HG02571 (cell line): Measurements from ENCODE around the gene CMSS1.

ENCODE experiments used
- ATAC-seq: cut with Tn5 transposase; IDR thresholded peaks from one replicate; pipeline ENCODE4 v1.9.1; 2021; ENCODE audit warnings: mild to moderate bottlenecking, moderate library complexity; ENCODE audit not compliant: unreplicated experiment

CMSS1 gene

DNA sequence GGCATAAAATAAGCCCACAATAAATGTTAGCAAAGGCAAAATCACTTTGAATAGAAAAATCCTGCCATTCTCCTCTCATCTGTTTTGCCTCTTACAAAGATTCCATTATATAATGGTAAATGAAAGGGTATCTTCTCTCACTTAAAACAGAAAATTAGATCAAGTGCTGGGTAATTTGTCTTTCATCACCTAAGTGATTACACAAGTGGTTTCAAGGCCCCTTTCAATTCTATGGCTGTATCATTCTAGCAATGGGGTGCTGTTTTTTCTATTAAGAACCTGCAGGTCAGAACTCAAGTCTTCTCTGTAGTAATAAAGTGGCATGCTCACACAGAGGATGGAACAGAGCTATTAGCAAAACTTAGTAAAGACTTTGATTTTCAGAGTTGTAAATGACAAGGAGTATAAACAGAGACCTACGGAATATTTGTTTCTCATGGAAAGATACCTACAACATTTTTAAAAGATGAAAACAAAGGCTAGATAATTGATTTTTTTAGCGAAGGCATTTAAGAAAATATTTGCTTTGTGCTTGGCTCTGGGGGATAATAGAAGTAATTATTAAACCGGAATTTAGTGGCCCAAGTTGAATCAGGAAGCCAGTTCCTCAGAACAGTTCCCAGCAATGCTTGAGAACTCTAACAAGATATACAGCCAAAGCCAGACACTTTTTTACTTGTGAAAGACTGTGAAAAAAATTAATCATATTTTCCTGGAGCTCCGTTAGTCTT is 137.4 kb downstream of the CMSS1 start:
- no peak for ATAC-seq

DNA sequence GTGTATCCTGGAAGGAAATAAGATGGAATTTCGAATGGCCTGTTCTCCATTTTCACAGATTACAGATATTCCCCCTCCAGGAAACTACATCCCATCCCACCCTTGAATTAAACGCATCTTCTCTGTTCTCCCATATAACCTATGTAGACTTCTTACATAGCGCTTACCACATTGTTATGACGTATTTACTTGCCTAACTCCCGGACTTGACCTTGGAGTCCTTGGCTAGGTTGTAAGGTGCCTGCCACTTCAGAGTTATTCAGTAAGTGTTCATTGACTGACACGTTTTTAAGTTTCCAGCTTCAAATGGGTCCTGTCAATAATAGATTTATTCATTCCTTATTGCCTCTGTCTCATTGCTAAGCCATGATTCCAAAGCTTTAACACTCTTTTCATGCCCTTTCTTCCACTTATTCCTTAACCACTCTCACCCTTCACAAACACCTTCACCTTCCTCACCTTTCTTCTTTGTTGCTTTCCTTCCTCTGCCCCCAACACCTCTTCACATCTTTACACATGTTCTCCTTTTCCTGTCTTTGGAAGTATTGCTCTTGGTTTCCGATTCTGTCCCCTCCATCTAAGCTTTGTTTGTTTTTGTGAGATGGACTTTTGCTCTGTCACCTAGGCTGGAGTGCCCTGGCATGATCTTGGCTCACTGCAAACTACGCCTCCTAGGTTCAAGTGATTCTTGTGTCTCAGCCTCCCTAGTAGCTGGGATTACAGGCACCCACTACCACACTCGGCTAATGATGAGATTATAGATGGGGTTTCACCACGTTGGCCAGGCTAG is 138.3 kb downstream of the CMSS1 start:
- no peak for ATAC-seq

DNA sequence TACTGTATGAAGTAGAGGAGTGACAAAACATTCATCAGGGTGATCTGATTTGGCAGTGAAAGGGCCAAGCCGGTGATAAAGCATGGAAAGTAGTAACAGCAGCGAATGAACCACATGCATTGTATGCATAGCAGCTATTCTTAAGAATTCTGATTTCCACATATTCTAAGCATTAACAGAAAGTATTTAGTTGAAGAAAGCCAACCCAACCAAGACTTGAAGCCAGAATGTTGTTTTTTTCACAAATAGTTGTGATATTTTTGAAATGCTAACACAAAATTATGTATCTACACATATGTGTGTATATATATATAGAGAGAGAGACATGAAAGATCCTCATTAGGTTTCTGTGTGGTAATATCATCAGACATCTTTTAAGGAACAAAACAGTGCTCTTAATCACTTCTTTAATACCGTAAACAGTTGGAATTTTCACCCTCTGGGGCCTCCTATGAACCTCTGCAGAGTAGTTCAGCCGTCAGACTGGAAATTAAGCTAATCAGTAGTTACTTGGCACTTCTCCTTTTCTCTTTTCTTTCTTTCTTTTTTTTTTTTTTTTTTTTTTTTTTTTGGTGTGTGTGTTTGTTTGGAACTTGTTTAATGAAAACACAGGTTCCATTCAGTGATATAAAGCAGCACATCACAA is 139.6 kb downstream of the CMSS1 start:
- no peak for ATAC-seq

DNA sequence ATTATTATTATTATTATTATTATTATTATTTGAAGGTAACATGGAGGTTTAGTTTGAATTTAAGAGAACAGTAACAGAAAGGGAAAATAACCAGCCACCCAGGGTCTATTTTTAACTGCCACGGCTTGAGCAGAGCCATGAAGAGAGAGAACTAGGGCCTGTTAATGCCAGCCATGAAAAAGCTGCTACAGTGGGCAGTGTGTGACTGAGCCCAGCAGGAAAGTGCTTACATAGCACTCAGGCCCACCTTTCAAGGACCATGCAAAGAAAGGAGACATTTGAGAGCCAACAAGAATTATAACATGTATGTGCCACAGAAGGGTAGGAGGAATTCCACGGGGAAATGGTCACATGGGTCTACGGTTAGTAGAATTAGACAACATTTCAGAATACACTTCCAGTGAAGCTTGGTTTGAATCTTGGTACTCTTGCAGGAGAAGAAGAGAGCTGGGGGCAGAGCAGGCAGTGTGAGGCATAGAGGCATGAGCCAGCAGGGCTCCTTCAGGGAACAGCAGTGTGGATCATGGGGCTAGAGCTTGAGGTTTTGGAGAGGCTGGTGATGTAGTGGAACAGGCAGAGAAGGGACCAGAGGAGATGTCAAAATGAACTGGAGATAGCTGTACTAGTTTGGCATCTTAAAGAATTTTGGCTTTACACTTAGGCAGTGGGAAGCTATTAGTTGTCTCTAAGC is 140.7 kb downstream of the CMSS1 start:
- no peak for ATAC-seq

DNA sequence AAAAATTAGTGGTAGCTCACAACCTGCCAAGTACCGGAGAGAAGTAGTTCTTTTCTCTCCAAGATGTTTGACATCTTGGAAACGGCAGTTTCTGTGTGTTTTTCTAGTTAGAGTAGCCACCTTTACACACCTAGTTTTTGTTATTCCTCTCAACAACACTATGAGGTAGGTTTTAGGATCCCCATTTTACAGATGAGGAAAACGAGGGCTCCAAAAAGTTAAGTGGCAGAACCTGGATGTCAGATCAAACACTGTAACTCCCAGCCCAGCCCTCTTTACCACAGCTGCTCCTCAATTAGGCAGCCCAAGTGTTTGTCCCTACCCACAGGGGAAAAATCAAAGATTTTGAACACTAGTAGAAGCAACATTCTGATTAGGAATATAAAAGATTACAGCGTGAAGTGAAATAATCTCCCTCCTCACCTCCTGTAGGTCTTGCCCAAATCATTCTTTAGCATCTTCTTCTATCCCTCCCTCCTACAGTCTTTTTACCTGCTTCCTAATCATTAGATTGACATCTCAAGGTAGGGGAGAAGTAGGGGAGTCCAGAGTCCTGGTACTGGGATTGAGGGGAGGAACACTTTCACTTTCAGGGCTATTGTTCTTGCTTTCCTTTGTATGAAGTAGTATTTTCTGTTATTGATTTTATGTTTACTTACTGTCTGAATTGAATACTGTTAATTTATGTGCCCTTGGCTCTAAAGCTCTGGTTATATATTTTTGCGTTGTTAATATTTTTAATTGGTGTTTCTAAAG is 142.6 kb downstream of the CMSS1 start:
- no peak for ATAC-seq

DNA sequence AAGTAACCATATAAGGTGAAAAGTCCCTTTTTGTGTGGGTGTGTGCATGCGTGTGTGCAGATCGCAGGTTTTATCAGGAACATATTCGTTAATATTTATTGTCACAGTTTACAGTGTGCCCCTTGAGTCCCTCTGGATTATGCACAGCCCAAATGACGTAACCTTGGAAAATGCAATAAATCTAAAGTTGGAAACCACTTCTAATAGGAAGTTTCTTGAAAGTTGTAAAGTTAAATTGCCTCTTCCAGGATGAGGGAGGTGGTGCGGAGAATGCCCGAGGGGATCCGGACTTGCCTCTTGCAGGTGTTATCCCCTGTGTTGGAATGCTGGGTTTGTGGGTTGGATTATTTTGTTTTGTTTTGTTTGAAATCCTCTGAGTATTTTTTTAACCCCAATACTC is 143.3 kb downstream of the CMSS1 start:
- no peak for ATAC-seq

DNA sequence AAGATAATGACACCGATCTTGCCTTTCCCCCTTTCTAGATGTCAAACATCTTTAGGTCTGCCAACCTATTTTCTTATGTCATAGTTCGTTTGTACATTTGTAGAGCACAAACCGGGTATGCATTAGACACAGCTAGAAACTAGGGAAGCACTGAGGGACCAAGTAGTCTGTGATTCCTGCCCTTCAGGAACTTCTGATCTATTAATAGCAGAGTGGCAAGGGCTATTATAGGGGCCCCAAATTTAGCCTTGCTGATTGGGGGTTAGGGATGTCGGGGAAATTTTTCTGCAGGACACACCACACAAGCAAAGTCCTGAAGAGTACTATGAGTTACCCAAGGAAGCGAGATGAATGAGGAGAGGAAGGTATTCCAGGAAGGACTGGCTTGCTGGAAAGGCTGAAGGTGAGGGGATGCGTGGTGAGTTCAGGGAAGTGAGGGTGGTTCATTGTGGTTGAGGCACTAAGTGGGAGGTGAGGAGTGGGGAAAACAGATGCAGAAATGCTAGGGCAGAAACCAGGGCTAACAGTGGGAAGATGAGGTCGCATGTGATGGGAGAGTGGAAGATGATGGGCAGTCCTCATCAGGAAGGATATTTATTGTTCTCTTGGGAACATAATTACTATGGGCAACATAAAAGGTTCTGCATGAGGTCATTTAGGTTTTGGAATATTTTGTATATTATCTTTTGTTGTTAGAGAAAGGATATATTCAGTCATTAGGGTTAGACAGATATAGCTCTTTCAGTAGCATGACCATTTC is 144.3 kb downstream of the CMSS1 start:
- no peak for ATAC-seq

DNA sequence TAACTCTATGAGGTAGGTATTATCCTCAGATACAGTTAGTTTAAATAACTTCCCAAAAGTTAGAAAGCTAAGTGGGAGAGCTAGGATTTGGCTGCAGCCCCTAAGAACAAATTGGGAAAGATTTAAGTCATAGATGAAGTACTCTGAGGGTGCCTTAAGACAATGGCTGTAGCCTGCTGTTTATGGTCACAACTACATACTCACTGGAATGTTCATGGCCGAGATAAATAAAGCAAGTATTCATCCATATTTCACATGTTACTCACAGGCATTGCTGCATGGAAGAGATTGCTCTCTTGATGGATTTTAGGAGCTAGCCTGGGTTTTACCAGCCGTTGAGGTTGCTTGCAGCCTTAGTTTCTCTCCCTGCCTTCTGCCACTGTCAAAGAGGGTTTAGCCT is 145.0 kb downstream of the CMSS1 start:
- ATAC-seq = no peak

DNA sequence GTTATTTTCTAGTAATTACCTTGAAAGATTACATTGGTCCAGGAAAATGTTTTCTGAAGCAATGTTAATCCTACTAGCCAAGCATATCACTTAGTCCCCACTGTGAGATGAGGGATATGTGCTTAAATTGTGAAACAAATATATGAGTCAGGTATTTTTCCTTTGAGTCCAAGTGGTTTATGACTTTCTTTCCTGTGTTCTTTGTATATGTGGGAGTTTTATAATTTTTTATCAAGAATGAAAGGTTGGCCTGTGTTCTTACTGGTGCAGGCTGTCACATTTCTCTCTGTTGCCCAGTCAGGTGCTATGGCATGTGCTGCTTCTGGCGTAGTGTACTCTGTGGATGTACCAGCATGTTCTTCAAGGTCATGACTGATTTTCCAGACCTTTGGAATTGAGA is 147.4 kb downstream of the CMSS1 start:
- ATAC-seq = no peak

DNA sequence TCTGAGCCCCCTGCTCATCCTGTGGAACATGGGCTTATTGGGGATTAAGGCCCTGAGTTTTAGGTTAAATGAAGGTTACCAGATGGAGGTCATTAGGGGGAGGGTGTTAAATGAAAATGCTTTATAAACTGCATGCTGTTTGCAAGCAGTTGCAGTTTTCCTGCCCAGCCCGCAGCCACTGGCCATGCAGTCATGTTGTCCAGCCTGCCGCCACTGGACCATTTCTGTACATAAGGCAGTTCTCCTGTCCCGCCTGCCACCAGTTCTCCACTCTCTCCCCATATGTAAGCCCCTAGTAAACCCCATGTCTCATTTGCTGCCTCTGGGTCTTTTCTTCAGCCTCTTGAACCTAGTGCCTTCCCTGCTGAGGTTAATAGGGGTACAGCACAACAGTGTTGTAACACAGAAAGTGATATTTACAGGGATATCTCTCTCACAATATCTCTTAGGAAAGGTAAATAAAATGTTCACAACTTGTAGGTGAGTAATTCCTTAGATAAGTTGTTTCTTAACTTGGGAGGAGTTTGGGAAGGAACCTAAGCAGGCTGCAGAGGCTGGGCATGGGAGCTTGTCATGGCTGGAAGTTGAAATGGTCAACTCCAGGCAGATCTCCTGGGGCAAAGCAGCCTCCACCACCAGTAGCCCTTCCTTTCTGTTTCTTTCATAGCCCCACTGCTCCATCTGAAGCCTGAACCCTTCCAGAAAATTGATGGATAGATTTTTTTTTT is 148.2 kb downstream of the CMSS1 start:
- no peak for ATAC-seq

DNA sequence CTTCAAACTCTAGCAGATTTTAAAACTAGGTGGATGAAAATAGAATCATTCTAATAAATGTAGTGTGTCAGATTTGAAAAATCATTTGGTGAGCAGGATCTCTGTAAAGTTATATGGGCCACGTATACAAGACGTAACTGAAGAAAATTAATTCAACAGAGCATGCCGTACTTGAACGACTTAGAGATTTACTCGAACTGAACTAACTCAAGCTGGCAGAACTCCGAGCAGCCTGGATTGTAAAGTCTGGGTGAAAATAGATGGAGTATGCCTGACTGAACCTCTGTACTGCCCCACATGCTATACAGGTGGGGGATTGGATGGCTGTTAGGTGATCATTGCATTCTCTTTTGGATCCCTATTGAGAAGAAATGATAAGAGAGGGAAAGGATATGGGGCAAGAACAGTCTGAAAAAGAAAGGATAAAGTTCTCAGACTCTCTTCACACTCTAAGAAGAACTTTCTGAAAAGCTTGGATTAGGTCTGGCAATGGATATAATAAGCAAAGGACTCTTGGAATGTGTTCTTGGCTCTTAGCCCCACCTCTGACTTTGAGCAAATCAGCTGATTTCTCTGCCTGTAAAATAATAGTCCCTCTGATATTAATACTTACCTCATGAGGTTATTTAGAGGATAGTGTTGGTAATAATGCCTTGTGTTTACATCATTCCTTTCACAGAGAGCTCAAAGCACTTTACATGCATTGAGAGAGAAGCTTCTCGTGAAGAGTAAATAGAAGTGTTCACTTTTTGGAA is 149.2 kb downstream of the CMSS1 start:
- ATAC-seq = no peak

DNA sequence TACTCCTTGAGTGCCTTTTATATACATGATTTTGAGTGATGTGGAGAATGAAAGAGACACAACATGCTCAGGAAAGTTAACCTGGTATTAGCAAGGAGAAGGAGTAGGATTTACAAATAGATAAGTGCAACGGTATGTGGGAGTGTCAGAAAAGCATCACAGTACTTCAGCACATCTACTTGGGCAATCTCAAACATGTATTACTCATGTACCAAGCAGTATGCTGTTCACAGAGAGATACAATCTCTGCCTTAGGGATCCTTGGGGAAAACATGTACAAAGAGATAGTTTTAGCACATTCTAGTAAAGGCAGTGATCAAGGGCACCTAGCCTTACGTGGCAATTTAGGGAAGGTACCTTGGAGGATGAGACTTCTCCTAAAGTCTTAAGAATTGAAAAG is 150.1 kb downstream of the CMSS1 start:
- ATAC-seq = no peak

DNA sequence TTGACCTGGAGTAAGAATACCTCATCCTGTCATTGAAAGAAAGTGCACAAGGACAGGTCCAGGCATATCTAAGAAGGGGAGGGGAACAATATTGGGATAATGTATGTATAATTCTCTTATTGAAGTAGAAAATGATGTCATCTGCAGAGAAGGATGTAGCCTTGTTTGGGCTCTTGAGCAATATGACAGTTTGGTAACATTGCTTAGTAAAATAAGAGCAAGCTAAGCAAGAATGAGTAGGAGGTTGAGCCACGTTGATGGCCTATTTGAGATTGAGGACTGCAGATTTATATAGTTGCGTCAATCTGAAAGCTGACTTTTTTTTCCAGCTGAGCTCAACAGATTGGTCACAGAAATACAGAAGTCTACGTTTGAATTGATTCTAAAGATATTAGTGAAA is 151.5 kb downstream of the CMSS1 start:
- no peak for ATAC-seq

DNA sequence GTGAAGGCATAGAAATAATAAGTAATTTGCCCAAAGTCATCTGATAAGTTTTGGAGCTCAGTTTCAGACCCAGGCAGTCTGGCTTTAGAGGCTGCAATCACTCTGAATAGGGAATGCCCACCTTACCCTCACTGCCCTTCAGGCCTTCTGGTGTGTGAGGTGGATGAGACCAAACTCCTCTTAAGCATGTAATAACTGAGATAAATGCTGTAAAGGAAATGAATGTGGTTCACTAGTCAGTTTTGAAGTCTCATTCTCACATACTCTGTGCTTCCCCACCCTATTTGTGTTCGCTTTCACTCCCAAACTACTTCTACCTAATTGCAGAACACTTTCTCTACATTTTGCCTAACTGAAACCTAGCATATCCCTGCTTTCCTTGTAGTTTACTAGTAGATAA is 152.5 kb downstream of the CMSS1 start:
- peak; percentile 84 for ATAC-seq

DNA sequence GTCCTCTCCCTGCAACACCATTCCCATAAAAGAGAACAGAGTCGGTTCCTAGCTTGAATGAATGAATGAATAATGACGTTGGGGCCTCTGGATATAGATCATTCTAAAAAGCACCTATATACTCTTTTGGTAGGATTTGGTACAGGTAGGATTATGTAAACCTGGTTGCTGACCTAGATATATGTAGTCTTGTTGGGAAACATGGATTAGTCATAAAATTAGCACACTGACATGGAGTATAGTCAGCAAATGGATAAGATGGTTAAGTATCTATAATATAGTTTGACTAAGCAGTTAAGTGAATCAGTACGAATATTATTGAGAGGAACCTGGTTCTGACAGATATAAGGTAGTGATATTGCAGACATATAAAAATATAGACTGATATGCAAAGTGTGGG is 154.1 kb downstream of the CMSS1 start:
- ATAC-seq = no peak

DNA sequence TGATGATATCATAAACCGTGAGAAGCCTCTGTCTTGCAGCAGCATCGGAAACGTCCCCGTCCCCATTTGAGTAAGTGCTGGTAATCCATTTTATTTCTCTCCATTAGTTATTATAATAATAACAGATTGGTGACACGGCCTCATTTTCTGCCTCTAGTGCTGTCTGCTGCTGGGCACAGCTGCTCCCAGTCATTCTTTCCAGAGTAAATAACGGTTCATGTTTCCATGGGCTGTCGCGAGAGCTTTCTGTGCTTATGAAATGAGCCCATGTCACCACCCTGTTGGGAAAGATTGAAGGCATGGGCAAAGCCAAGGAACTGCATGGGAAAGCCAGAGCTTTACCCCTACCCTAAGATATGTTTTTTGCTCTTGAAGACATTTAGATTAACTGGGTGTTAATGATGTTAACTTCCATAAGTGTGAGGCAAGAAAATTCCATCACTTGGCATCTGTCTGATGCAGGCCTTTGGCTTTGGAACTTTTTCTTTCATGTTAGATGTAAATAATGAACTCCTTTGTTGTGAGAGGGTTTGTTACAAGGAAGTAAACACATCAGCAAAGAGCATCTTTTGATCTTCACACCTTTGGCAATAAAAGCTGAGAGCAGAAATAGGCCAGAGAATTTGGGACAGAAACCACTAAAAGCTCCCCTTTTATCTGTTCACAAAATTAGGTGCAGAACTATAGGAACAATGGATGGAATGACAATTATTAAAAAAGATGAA is 154.9 kb downstream of the CMSS1 start:
- ATAC-seq = no peak

DNA sequence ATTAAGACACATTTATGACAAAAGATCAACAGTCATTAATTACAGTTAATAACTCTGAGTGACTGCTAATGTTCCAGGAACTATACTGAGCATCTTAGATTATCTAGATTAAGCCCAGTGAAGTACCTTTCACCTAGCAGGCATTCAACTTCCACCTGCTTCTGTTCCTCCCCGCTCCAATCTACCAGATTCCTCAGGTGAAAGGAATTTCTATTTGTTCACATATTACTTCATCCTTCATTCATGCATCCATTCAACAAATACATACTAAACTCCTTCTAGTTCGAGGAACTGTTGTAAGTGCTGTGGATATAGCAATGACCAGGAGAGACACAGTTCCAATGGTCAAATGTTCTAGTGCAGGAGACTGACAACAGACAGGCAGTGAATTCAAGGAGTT is 157.3 kb downstream of the CMSS1 start:
- ATAC-seq = no peak

DNA sequence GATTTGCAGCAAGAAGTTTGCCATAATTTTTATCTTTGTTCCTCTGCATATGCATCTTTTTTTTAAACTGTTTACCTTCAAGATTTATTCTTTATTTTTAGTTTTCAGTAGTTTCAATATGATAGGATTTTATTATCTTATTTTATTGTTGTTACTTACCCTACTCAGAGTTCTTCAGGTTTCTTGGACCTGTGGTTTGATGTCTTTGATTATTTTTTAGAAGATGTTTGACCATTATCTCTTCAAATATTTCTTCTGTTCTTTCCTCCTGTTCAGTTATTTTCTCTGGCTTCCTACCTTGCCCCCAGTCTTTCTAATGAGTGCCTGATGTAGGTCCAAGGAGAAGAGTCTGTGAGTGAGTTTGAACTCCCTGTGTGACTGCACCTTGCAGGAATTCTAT is 158.9 kb downstream of the CMSS1 start:
- no peak for ATAC-seq
